Karpas-422 (cell line): Measurements from ENCODE around the gene RBM20. TPM values are rescaled to one million over a fixed set of nuclear protein-coding genes. Genes with fewer than 3 reads are reported as not detected.
"Not testable (repeated sequence)": the region's sequence is repeated elsewhere in the genome, so short reads cannot be mapped to it uniquely, and the experiment has no call there.

Experiments
- DNase-seq: peaks from one replicate; pipeline ENCODE4 v3.0.0-alpha.2; 2015
- H2AFZ ChIP-seq: fragments of 200-600 bp; sonication (generic); 2 replicates; pipeline ENCODE4 v1.6.1; 2014; ENCODE audit warnings: antibody characterized with exemption, low read length, mixed read lengths
- H3K27ac ChIP-seq: fragments of 200-600 bp; sonication (generic); 2 replicates; pipeline ENCODE4 v1.5.1; 2014; ENCODE audit warnings: mild to moderate bottlenecking, low read length, moderate library complexity
- H3K27me3 ChIP-seq: fragments of 200-600 bp; sonication (generic); 2 replicates; pipeline ENCODE4 v1.6.1; 2014; ENCODE audit warnings: low read length, mixed read lengths
- H3K36me3 ChIP-seq: fragments of 200-600 bp; sonication (generic); 2 replicates; pipeline ENCODE4 v1.6.1; 2014; ENCODE audit warnings: low read length, mixed read lengths; ENCODE audit not compliant: insufficient read depth
- H3K4me1 ChIP-seq: fragments of 200-600 bp; sonication (generic); 2 replicates; pipeline ENCODE4 v1.6.1; 2014; ENCODE audit warnings: mild to moderate bottlenecking, low read length, mixed read lengths
- H3K4me2 ChIP-seq: fragments of 200-600 bp; sonication (generic); 2 replicates; pipeline ENCODE4 v1.6.1; 2014; ENCODE audit warnings: low read length, low read depth, mild to moderate bottlenecking; ENCODE audit not compliant: poor library complexity, severe bottlenecking
- H3K4me3 ChIP-seq: fragments of 200-600 bp; sonication (generic); 2 replicates; pipeline ENCODE4 v1.5.1; 2014; ENCODE audit warnings: mild to moderate bottlenecking, antibody characterized with exemption, low read length, mixed read lengths
- H3K79me2 ChIP-seq: fragments of 200-600 bp; sonication (generic); 2 replicates; pipeline ENCODE4 v1.6.1; 2014; ENCODE audit warnings: mild to moderate bottlenecking, low read length, mixed read lengths
- H3K9ac ChIP-seq: fragments of 200-600 bp; sonication (generic); 2 replicates; pipeline ENCODE4 v1.6.0; 2014; ENCODE audit warnings: low read length
- H3K9me2 ChIP-seq: fragments of 200-600 bp; sonication (generic), shearing (Covaris generic); replicated peaks from 2 replicates; pipeline ENCODE4 v1.6.0; 2014; ENCODE audit warnings: mild to moderate bottlenecking, low read length, moderate library complexity; ENCODE audit not compliant: insufficient read depth
- H3K9me3 ChIP-seq: fragments of 300-700, 200-600 bp; sonication (generic); 2 replicates; pipeline ENCODE4 v1.6.1; 2014; ENCODE audit warnings: low read length, mixed read lengths
- H4K20me1 ChIP-seq: fragments of 200-600 bp; sonication (generic); 2 replicates; pipeline ENCODE4 v1.6.1; 2014; ENCODE audit warnings: mild to moderate bottlenecking, antibody characterized with exemption, low read length, low read depth; ENCODE audit not compliant: insufficient read depth
- total RNA-seq: library from RNA; depleted of rRNA; stranded (reverse); fragments of >200 nt; shearing (Covaris generic); gene quantifications from 2 replicates; pipeline ENCODE4 v1.2.3, GENCODE V29; 2014; ENCODE audit warnings: low replicate concordance

RBM20 gene
- total RNA-seq, 1 experiment from 2014 or later = not detected

GRCh38 chr10:110619514-110620397 is 24.4 kb upstream of the RBM20 start:
- Histone ChIP-seq H3K9me3 (no peaks in the 10 kb centered on the region), H4K20me1 (no peaks in the 10 kb centered on the region), H3K27me3 (no peaks in the 10 kb centered on the region), H3K9me2 (no peaks in the 10 kb centered on the region), H3K4me2 (no peak overlapping the region), H3K4me3 (no peak overlapping the region), H3K79me2 (no peaks in the 10 kb centered on the region), H2AFZ (no peak overlapping the region), H3K36me3 (no peaks in the 10 kb centered on the region), H3K4me1 (no peaks in the 10 kb centered on the region), H3K27ac (no peak overlapping the region), H3K9ac (no peak overlapping the region)
- DNase-seq = no peak

DNA sequence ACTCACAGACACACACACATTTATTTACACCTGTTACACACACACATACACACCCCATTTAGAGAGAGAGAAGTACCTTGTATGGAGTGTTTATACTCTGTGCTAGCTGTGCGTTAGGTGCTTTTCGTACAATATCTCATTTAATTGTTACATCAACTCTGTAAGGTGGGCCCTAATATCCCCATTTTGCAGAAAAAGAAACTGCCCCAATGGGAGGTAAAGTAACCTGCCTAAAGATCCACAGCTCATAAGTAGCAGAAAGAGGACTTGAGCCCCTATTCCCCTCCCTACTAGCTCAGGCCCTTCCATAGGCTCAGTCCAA is 23.8 kb upstream of the RBM20 start:
- no peak overlapping the region for H3K27ac ChIP-seq
- H3K79me2 ChIP-seq = no peaks in the 10 kb centered on the region
- H3K4me3 ChIP-seq = no peak overlapping the region
- no peaks in the 10 kb centered on the region for H3K27me3 ChIP-seq
- no peaks in the 10 kb centered on the region for H3K9me3 ChIP-seq
- H3K36me3 ChIP-seq = no peaks in the 10 kb centered on the region
- H3K4me1 ChIP-seq = no peaks in the 10 kb centered on the region
- no peak overlapping the region for H3K9ac ChIP-seq
- H2AFZ ChIP-seq = no peak overlapping the region
- H3K9me2 ChIP-seq = no peaks in the 10 kb centered on the region
- no peak for DNase-seq
- no peaks in the 10 kb centered on the region for H4K20me1 ChIP-seq
- H3K4me2 ChIP-seq = no peak overlapping the region

DNA sequence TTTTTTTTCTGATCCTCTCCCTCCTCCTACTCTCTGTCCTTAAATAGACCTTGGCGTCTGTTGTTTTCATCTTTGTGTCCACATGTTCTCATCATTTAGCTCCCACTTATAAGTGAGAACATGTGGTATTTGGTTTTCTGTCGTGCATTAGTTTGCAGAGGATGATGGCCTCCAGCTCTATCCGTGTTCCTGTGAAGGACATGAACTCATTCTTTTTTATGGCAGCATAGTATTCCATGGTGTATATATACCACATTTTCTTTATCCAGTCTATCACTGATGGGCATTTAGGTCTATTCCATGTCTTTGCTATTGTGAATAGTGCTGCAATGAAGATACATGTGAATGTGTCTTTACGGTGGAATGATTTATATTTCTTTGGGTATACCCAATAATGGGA is 20.8 kb upstream of the RBM20 start:
- not testable (repeated sequence) for H3K9me3 ChIP-seq, H4K20me1 ChIP-seq, H3K27me3 ChIP-seq, H3K9me2 ChIP-seq, H3K4me1 ChIP-seq, H3K36me3 ChIP-seq, H3K27ac ChIP-seq, H3K4me3 ChIP-seq, DNase-seq, H3K79me2 ChIP-seq, H3K4me2 ChIP-seq, H2AFZ ChIP-seq, H3K9ac ChIP-seq

DNA sequence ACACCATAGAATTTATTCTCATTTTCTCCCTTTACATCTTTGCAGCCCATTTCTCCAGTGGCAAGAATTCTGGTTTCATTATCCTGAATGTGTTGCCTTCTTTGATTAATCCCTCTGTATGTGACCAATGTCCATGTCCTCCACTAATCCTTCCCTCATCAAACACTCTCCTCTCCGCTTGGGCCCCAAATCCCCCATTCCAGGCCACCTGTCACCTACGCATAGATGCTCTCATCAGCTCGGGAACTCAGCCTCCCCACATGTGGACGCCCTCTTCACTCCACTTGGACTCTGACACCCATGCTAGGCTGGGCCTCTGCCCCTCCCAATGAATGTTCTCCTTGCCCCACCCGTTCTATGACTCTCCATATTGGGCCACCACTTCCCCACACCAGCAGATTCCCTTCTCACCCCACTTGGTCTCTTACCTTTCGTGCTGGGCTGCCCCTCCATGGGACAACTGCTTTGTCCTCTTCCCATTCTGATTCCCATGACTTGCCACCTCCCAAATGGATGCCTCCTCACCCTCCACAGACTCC is 18.7 kb upstream of the RBM20 start:
- Histone ChIP-seq H3K9me2 (no peaks in the 10 kb centered on the region), H4K20me1 (no peaks in the 10 kb centered on the region), H3K9ac (no peak overlapping the region), H2AFZ (no peak overlapping the region), H3K36me3 (no peaks in the 10 kb centered on the region), H3K4me1 (no peaks in the 10 kb centered on the region), H3K27ac (no peak overlapping the region), H3K27me3 (no peaks in the 10 kb centered on the region), H3K4me3 (no peak overlapping the region), H3K4me2 (no peak overlapping the region), H3K9me3 (no peaks in the 10 kb centered on the region), H3K79me2 (no peaks in the 10 kb centered on the region)
- no peak for DNase-seq

- H3K4me1 ChIP-seq = no peaks in the 10 kb centered on the region
- no peak overlapping the region for H3K4me3 ChIP-seq
- no peak overlapping the region for H3K4me2 ChIP-seq
- H3K36me3 ChIP-seq = no peaks in the 10 kb centered on the region
- H3K79me2 ChIP-seq = no peaks in the 10 kb centered on the region
- no peak overlapping the region for H3K27ac ChIP-seq
- H4K20me1 ChIP-seq = no peaks in the 10 kb centered on the region
- no peak overlapping the region for H3K9ac ChIP-seq
- no peak overlapping the region for H2AFZ ChIP-seq
- H3K9me2 ChIP-seq = no peaks in the 10 kb centered on the region
- H3K27me3 ChIP-seq = no peaks in the 10 kb centered on the region
- H3K9me3 ChIP-seq = no peaks in the 10 kb centered on the region
- DNase-seq = no peak
Observed at GRCh38 chr10:110625951-110626855, 17.9 kb upstream of the RBM20 start.

DNA sequence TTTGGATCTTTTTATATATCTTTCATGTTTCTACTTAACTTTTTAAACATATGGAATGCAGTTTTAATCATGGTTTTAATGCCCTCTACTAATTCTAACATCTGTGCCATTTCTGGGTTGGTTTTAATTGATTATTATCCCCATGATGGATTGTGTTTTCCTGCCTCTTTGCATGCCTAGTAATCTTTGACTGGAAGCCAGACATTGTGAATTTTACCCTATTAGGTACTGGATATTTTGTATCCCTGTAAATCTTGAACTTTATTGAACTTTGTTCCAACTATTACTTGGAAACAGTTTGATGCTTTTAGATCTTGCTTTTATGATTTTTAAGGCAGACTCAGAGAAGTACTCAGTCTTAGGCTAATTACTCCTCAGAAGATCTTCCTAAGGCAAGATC is 16.0 kb upstream of the RBM20 start:
- no peak overlapping the region for H3K9ac ChIP-seq
- no peaks in the 10 kb centered on the region for H3K36me3 ChIP-seq
- no peak overlapping the region for H3K27ac ChIP-seq
- DNase-seq = no peak
- H3K4me1 ChIP-seq = no peaks in the 10 kb centered on the region
- H3K4me2 ChIP-seq = no peak overlapping the region
- H2AFZ ChIP-seq = no peak overlapping the region
- no peaks in the 10 kb centered on the region for H3K79me2 ChIP-seq
- H3K27me3 ChIP-seq = no peaks in the 10 kb centered on the region
- H3K9me2 ChIP-seq = no peaks in the 10 kb centered on the region
- H3K9me3 ChIP-seq = no peaks in the 10 kb centered on the region
- no peak overlapping the region for H3K4me3 ChIP-seq
- no peaks in the 10 kb centered on the region for H4K20me1 ChIP-seq

DNA sequence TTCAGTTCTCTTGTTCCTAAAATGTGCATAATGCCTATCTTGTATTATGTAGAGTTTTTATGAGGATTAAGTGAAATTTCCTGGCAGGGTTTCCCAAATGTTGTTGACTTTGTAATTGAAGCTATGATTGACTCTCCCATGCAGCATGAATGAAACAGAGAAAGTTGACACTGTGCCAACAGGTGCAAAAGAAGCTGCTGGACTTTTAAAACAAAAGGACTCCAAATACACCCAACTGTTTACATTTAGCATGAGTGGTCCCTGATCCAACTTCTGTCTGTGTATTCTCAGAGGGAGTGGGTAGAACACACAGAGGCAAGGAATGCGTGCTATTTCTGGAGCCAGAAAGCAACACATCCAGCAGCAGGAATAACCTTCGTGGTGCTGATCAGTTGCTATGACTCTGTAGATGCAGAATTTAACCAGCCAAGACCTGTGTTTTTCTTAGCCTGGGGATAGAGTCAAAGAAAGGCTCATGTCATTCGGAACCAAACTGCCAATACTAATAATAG is 14.4 kb upstream of the RBM20 start:
- no peak overlapping the region for H3K9ac ChIP-seq
- no peak overlapping the region for H2AFZ ChIP-seq
- no peaks in the 10 kb centered on the region for H3K9me2 ChIP-seq
- H3K27ac ChIP-seq = no peak overlapping the region
- H3K79me2 ChIP-seq = no peaks in the 10 kb centered on the region
- no peak for DNase-seq
- H3K27me3 ChIP-seq = no peaks in the 10 kb centered on the region
- no peaks in the 10 kb centered on the region for H3K36me3 ChIP-seq
- H3K4me2 ChIP-seq = no peak overlapping the region
- no peaks in the 10 kb centered on the region for H3K9me3 ChIP-seq
- no peaks in the 10 kb centered on the region for H3K4me1 ChIP-seq
- no peak overlapping the region for H3K4me3 ChIP-seq
- H4K20me1 ChIP-seq = no peaks in the 10 kb centered on the region

- no peak overlapping the region for H2AFZ ChIP-seq
- no peaks in the 10 kb centered on the region for H3K27me3 ChIP-seq
- no peaks in the 10 kb centered on the region for H3K36me3 ChIP-seq
- H3K4me2 ChIP-seq = no peak overlapping the region
- DNase-seq = no peak
- H3K9me3 ChIP-seq = no peaks in the 10 kb centered on the region
- H3K9ac ChIP-seq = no peak overlapping the region
- H3K9me2 ChIP-seq = no peaks in the 10 kb centered on the region
- no peaks in the 10 kb centered on the region for H3K4me1 ChIP-seq
- H3K4me3 ChIP-seq = no peak overlapping the region
- H3K27ac ChIP-seq = no peak overlapping the region
- H3K79me2 ChIP-seq = no peaks in the 10 kb centered on the region
- H4K20me1 ChIP-seq = no peaks in the 10 kb centered on the region
Observed at GRCh38 chr10:110631934-110632333, 12.2 kb upstream of the RBM20 start.
